Hematopoietic multipotent progenitor cell treated with erythropoietin and hydrocortisone succinate and interleukin-3 and kit ligand, for 15 days (in vitro differentiated cells): Measurements from ENCODE around the gene EEF1E1.

Experiments
- DNase-seq: peaks from one replicate; pipeline ENCODE4 v3.0.0-alpha.2; 2015; ENCODE audit warnings: low spot score

Gene EEF1E1

DNA sequence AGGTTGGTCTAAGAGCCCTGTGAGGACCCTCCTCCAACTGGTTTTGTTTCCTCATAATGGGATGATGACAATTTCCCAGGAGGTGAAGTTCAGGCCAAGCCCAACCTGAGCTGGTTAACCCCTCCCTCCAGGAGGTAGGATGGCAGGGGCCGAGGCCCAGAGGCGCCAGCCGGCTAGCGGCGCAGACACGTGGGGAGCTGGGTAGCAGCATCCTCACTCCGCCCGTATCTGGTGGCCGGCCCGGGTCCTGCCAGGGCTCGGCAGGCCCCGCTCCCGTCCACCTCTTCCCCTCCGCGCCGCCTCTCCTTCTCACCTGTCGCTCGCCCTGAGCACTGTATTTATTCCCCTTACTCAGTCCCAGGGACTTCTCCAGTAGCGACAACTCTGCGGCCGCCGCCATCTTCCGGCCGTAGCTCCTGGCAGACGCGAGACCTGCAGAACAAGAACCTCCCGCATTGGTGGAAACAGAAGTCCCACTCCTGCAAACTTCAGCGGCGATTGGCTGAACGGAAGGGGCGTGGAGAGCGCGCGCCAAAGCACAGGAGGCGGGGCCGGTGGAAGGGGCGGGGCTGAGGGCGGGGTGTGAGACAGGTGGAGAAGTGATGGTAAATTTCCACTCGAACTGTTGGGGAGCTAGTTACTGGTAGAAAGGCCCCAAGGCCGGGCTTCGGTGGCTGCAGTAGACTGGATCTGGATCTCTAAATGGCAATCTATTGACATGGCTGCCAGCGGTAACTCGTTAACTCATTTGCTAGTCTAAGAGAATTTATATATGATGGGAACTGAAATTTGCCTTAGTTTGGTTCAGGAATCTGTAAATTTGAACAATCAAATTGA, at the start of gene EEF1E1:
Gene EEF1E1 (minus strand): TSS at position 427 of the 837 bp plus-strand sequence. CDS start 27 bp downstream, at position 400.
- DNase-seq = peak; percentile 94

GRCh38 chr6:8149350-8149749, 47.0 kb upstream of the EEF1E1 start:
- DNase-seq = no peak

DNA sequence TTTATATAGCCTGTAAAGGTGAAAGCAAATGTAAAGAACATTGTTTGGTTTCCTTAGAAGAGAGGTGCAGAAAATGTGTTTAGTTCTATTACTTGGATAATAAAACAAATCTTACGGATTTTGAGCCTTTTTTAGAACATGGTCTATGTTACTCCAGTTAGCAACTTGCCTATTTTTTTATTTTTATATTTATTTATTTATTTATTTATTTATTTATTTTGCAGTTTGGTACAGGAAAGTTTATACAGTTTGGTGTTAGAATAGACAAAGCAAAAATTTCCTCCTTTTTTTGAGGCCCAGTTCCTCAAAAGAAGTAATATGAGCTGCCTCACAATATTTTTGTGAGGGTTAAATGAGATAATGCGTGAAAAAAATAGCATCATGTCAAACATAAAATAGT, 41.6 kb upstream of the EEF1E1 start:
- DNase-seq = no peak

- DNase-seq = no peak
Observed at GRCh38 chr6:8139451-8139850, 37.1 kb upstream of the EEF1E1 start.

- DNase-seq = no peak
Observed at GRCh38 chr6:8137529-8137939, 35.2 kb upstream of the EEF1E1 start.

DNA sequence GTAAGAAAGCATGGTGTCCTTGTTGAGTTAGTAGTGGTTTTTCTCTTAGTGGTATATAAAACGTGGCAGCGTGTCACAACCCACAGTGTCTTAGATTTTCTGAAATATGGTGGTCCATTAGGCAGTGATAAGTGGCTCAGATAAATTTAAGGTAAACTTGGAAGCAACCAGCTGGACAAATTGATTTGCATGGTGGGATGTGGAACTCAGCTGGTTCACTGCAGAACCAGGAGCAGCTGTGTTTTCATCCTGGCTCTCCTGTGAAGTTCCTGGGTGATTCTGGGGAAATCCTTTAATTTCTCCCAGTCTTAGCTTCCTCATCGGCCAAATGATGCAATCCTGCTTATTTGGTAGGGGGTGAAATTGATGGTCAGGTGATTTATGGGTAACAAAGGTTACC, 32.9 kb upstream of the EEF1E1 start:
- no peak for DNase-seq

- no peak for DNase-seq
Observed at GRCh38 chr6:8132130-8132529, 29.8 kb upstream of the EEF1E1 start.

DNA sequence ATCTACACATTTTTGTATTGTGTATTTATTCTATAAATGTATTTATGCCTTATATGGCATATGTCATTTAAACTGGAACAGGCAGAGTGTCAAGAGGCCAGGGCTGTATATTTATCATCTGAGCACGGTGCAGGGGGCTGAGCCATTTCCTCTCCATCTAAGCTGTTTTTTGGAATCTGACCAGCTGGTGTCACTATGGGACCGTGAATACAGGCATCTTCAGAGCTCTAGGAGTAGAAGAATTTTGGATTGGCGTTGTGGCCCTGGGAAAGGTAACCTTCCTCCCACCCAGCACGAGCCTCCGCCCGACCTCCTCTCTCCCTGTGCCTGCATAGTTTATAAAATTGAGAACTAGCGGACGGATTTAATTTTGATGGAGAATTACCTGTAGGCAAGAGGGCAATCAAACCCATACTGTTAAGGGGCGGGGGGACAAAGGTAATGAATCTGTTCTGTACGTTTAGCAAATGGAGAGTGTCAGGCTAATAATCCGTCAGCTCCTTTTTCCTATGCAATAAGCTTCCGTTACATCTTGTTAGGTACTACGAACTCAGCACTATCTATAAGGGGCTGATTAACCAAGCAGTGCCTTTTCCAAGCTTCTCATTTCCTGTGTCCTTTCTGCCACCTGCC, 29.0 kb upstream of the EEF1E1 start:
- DNase-seq = no peak

- no peak for DNase-seq
Observed at GRCh38 chr6:8130399-8130798, 28.1 kb upstream of the EEF1E1 start.

DNA sequence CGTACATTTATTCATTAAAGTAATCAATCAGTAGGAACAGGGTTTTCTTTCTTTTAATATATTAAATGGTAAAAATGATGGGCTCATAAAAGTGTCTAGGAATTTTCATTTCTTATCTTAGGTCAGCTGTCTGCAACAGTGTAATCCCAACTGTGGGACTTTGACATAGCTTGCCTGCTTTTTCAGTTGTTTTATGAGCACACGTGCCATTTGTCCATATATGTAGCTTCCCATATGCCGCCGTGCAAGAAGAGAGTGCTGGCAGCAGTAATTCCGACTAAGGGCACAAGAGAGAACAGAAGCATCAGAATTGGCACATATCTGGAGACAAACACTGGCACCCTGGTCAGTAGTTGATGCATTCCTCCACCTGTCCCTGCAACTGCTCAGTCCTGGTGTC, 20.9 kb upstream of the EEF1E1 start:
- DNase-seq = no peak

DNA sequence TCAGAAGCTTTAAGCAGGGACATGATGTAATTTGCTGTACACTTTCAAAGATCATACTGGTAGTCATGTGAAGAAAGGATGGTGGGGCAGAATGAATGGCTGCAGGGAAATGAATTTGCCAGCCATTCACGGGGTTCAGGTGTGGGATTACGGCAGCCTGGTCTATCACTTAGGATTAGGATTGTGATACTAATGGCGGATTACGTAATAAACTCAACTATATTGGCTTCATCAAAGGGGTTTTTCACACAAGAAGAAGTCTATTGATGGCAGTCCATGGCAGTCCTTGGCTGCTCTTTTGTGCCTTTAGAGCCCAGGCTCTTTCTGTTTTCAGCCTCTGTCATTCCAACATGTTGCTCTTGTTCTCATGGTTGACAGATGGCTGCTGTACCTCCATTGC, 12.6 kb upstream of the EEF1E1 start:
- no peak for DNase-seq

GRCh38 chr6:8113131-8113654, 10.8 kb upstream of the EEF1E1 start:
- no peak for DNase-seq

DNA sequence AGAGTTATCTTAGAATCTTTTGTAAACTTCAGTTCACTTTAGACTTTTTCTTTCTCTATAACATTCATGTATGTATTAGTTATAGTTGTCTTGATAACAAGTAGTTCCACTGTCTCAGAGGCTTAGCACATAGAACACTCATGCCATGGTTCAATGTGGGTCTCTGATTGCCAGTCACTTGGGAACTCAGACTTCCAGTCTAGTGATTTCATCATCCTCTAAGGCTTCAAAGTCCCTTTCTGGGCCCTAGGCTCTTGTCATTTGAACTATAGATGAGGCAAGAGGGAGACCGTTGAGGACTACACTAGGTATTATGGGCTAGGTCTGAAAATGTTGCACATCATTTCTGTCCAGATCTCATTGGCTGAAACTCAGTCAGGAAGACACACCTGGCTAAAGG, 8.4 kb upstream of the EEF1E1 start:
- no peak for DNase-seq

DNA sequence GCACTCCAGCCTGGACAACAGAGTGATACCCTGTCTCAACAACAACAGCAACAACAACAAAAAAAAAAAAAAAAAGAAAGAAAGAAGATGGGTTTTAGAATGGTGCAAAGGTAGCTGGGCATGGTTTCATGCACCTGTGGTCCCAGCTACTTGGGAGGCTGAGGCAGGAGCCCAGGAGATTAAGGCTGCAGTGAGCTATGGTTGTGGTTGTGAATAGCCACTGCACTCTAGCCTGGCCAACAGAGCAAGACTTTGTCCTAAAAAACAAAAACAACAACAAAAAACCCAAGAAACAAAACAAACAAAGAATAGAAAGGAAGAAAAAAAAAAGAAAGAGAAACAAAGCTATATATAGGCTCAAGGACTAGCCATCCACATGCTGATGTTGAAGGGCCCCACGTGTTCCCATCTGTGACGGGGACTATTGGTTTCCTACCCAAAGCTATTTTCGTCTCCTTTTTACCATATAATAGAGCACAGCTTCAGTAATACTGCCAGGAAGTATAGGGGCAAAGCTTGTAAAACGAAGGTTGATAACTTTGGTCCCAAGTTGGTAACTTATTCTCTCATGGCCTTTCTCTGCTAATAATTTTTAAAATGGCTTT, 7.9 kb upstream of the EEF1E1 start:
- DNase-seq = no peak

DNA sequence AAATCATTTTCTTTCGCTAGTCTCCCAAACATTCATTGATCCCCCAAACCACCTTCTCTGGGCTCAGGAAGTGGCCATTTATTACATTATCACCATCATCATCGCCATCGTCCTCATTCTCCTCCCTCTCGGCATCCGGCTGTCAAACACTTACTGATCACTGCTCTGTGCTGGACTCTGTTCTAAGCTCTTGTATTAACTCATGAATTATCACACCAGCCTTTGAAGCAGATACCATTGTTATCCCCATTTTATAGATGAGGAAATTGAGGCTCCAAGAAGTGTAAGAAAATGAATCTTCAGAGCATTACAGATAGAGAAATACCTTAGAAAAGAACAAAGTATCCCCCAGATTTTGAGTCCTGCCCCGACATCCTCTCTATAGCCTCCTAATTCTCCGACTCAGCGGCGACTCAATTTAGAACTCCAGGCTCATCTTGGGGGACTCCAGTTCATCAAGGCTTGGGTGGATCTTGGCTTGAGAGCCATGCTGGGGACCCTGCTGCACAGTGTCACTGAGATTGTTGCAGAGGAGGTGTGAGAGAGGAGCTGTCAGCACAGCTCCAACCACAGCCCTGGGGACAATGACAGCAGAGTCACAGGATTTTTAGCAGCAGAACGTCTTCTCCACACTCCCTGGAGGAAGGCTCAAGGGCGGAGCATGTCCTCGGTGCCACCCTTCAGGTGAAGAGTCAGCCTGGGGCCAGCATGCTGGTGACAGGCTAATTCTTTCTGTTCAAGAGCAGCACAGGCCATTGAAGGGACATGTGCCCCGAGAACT, 6.6 kb upstream of the EEF1E1 start:
- DNase-seq = no peak

- DNase-seq = no peak
Observed at GRCh38 chr6:8108031-8108660, 5.8 kb upstream of the EEF1E1 start.

DNA sequence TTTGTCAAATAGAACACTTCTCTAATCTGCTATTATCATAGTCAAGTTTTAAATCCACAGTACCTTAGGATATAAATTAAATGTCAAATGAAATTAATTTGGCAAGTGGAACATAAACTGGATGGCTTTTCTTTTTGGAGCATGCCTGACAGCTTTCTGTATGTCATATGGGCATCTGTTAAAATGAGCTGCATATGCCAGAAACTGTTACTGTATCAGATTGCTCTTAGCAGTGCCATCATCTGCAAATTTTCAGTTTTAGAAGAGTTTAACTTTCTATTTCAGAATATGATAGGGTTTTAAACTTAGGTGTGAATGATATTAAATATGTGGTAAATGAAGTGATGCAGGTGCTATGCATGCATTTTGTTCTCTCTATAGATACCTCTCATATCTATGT, 3.4 kb upstream of the EEF1E1 start:
- no peak for DNase-seq

- no peak for DNase-seq
Observed at GRCh38 chr6:8103726-8104125, 1.4 kb upstream of the EEF1E1 start.

- DNase-seq = no peak
Observed at GRCh38 chr6:8100159-8100854, 2.0 kb downstream of the EEF1E1 start.

- DNase-seq = no peak
Observed at GRCh38 chr6:8090650-8091049, 11.7 kb downstream of the EEF1E1 start.

DNA sequence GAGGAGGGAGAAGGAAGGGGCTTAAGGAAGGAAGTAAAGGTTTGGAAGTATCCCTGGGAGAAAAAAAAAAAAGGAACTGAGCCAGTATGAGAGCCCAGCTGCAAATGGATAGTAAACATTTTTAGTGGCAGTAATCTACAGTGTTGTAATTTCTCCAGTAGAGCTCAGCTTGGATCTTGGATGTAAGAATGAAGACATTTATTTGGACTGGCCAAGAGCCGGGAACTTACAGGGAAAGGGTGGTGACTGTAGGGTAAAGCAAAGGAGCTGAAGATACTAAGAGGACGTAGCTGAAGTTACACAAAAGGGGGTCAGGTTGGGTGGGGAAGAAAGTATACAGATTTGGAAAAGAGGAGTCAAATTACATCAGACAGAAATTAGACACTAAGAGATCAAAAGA, 13.5 kb downstream of the EEF1E1 start:
- DNase-seq = no peak
